ENCODE data around the gene DOCK10.
A peak's percentile ranks its signal among the peaks of the same experiment; 100 is the strongest.

Gene DOCK10

DNA sequence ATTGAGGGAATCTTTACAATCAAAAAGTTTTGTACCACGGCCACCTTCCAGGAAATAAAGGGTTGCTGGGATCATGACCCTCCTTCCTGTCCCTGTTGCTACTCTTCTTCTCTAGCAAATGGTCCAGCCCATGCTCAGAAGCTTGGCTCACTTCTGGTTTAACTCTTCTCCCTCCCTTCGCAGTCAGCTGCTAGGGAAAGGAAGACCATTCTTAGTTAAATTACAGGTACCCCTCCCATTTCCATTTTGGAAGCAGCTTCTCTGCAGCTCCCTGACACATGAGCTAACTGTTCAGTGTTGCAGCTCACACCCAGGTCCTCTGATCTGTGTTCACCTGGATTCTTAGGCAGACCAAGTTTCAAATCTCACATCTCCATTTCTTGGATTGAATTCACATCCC, 100.3 kb downstream of the DOCK10 start:
- in situ Hi-C loops (cut with MboI; ENCODE audit: low sequenced_read_pairs, unreplicated experiment): no loop called here
- DNase-seq (ENCODE audit: low spot score): no peak

DNA sequence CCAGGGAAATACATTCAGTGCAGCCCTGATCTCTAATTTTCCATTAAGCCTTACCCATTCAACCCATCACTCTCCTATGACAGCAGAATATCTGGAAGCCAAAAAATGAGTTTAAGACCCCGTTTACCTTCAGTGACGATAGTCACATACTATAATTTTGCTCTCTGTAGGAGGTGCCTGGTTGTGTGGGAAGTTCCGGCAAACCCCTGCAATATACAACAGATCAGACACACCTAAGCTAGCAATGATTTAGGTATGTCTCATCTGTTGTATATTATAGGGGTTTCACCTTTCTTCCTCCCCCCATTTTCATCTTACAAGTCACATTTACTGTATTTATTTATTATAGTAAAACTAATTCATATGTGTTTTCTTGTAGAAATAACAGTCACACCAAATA, 101.7 kb downstream of the DOCK10 start:
- in situ Hi-C loops (cut with MboI; ENCODE audit: low sequenced_read_pairs, unreplicated experiment): no loop called here
- DNase-seq (ENCODE audit: low spot score): no peak

More for the DNA sequence above, 100.3 kb downstream of the DOCK10 start:
- no peak for TF ChIP-seq CTCF (IDR thresholded peaks at IDR 0.05; ENCODE audit: borderline replicate concordance, control extremely low read depth, extremely low read depth, insufficient read depth, missing control alignments)

GRCh38 chr2:224938651-224939182, 103.6 kb downstream of the DOCK10 start:
- in situ Hi-C loops (cut with MboI; ENCODE audit: low sequenced_read_pairs, unreplicated experiment): no loop called here
- DNase-seq (ENCODE audit: low spot score): no peak
- TF ChIP-seq CTCF (IDR thresholded peaks at IDR 0.05; ENCODE audit: borderline replicate concordance, control extremely low read depth, extremely low read depth, insufficient read depth, missing control alignments): no peak

More for the DNA sequence above, 101.7 kb downstream of the DOCK10 start:
- no peak for TF ChIP-seq CTCF (IDR thresholded peaks at IDR 0.05; ENCODE audit: borderline replicate concordance, control extremely low read depth, extremely low read depth, insufficient read depth, missing control alignments)

DNA sequence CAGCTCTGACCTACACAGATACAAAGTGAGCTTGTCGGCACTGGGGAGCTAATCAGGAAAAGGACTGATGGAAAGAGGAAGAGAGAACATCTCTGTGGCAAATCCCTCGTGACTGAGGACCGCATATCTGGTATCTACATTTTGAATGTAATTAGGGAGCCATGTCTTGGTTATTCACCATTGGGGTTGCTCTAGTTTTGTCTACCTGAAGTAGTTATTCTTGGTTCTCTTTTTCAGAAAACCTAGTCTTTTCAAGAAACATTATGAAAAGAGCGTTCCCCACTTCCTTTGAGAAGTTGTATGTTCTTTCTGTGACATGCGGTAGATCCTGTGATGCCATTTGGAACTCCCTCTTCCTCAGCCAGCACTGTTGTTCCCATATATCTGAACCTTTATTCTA, 104.4 kb downstream of the DOCK10 start:
- DNase-seq (ENCODE audit: low spot score): peak; percentile 43
- in situ Hi-C loops (cut with MboI; ENCODE audit: low sequenced_read_pairs, unreplicated experiment): no loop called here
- no peak for TF ChIP-seq CTCF (IDR thresholded peaks at IDR 0.05; ENCODE audit: borderline replicate concordance, control extremely low read depth, extremely low read depth, insufficient read depth, missing control alignments)

DNA sequence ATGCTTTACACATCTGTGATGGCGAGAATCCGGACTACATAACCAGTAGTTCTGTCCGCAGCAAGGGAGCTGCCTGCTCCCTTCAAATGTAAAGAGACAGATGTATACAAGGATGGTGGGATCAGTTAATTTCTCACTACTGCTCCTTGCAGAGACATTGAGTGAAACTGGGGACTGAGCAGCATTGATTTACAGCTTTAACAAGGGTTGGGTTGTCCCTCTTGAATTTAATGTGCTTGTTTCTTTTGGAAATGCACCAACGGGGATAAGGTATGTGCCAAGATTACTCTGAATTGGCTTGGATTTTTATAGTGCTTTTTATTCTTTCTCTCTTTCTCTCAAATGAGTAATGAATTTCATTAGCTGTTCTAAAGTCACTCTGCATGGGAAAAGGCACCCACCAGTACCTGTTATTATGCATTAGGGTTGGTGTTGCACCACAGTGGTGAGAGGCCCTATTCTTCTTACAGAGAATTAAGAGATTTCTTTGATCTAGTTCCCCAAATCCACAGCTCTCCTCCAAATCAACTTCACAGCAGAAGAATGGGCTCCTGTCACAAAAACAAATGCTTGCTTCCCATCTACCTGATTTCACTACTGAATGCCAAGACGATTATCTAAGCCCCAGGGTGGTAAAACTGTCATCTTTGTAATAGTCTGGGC, 107.6 kb downstream of the DOCK10 start:
- in situ Hi-C loops (cut with MboI; ENCODE audit: low sequenced_read_pairs, unreplicated experiment): no loop called here
- DNase-seq (ENCODE audit: low spot score): no peak
- TF ChIP-seq CTCF (IDR thresholded peaks at IDR 0.05; ENCODE audit: borderline replicate concordance, control extremely low read depth, extremely low read depth, insufficient read depth, missing control alignments): no peak

DNA sequence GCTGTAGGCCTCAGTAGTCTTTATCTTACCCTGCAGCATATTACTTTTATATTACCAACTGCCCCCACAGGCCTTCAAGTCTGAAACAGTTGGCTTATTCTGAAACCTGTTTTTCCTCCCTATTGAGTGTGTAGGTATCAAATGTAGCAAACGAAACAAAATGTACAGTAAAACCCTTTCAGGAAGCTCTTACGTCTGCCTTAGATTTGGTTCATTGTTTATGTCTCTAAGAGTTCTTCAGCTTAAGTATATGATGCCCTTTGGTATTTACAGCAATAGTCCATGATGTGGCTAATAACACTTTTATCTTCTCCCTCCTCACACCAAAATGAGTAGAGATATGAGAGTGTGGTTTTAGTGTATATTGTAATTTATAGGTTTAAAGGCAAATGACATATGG, 108.8 kb downstream of the DOCK10 start:
- no peak for TF ChIP-seq CTCF (IDR thresholded peaks at IDR 0.05; ENCODE audit: borderline replicate concordance, control extremely low read depth, extremely low read depth, insufficient read depth, missing control alignments)
- no peak for DNase-seq (ENCODE audit: low spot score)
- in situ Hi-C loops (cut with MboI; ENCODE audit: low sequenced_read_pairs, unreplicated experiment): no loop called here
